Tibial artery (tissue), 4 donors: ENCODE data around the gene GPR35.
A peak's percentile ranks its signal among the peaks of the same experiment; 100 is the strongest.
"Not testable (repeated sequence)": the region's sequence is repeated elsewhere in the genome, so short reads cannot be mapped to it uniquely, and the experiment has no call there.

Experiments used
- DNase-seq, 2 donors: peaks; one replicate each; pipeline ENCODE4 v3.0.0-alpha.2; 2019
- H3K27ac ChIP-seq, 2 donors: fragments of 200-600 bp; sonication (generic) in 1 of 2; 1 replicate in 1 of 2; 2 replicates in 1 of 2; pipeline ENCODE4 v1.5.1; 2018 to 2019; ENCODE audit warnings: mild to moderate bottlenecking in 1 of 2
- H3K27me3 ChIP-seq, 2 donors: fragments of 200-600 bp; sonication (generic) in 1 of 2; one replicate each; pipeline versions ENCODE4 v1.5.1 to v1.6.0; 2016 to 2019
- H3K36me3 ChIP-seq, 3 donors: fragments of 200-600 bp; sonication (generic) in 2 of 3; one replicate each; pipeline ENCODE4 v1.5.1; 2016 to 2019; ENCODE audit warnings: mild to moderate bottlenecking in 2 of 3
- H3K4me1 ChIP-seq, 4 donors: fragments of 200-600 bp; sonication (generic) in 2 of 4; 1 replicate in 3 of 4; 2 replicates in 1 of 4; pipeline ENCODE4 v1.5.1; 2016 to 2019
- H3K4me3 ChIP-seq, 2 donors: fragments of 200-600 bp; sonication (generic) in 1 of 2; 1 replicate in 1 of 2; 2 replicates in 1 of 2; pipeline ENCODE4 v1.5.1; 2018 to 2019; ENCODE audit warnings: mild to moderate bottlenecking in 2 of 2
- H3K9me3 ChIP-seq, 3 donors: fragments of 200-600 bp; sonication (generic) in 1 of 3; one replicate each; pipeline ENCODE4 v1.5.1; 2016 to 2019
- intact Hi-C: fragments of 100-400 bp; cut with DNase I; formaldehyde crosslinking; loops from one replicate; pipeline ENCODE4 v1.15.0; 2023; ENCODE audit warnings: low total_unique reads
- TF ChIP-seq, protein P1 (sequence below), 2 experiments: fragments of 200-600 bp in 1 of 2; fragments of 450-650 bp in 1 of 2; IDR thresholded peaks; one replicate each; pipeline ENCODE4 v1.5.1; 2017 to 2019; ENCODE audit warnings: antibody characterized with exemption in 2 of 2, mild to moderate bottlenecking in 1 of 2, moderate library complexity in 1 of 2

GPR35 gene

DNA sequence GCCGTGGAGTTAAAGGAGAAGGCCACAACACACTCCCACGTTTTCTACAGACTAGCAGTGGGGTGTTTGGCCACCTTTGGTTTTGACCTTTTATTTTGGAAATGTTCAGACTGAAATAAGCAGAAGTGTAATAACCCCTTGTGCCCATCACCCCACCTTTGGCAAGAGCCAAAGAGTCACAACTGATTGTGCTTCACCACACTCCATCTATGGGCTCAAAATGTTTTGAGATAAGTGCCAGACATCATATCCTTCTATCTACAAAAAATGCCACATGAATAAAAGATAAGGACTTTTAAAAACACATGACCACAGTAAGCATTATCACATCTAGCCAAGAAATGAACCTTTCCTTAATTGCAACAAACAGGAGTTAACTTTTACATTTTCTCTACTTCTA lies 9.9 kb upstream of the GPR35 start:
- no peak for DNase-seq
- TF ChIP-seq, protein P1, sequence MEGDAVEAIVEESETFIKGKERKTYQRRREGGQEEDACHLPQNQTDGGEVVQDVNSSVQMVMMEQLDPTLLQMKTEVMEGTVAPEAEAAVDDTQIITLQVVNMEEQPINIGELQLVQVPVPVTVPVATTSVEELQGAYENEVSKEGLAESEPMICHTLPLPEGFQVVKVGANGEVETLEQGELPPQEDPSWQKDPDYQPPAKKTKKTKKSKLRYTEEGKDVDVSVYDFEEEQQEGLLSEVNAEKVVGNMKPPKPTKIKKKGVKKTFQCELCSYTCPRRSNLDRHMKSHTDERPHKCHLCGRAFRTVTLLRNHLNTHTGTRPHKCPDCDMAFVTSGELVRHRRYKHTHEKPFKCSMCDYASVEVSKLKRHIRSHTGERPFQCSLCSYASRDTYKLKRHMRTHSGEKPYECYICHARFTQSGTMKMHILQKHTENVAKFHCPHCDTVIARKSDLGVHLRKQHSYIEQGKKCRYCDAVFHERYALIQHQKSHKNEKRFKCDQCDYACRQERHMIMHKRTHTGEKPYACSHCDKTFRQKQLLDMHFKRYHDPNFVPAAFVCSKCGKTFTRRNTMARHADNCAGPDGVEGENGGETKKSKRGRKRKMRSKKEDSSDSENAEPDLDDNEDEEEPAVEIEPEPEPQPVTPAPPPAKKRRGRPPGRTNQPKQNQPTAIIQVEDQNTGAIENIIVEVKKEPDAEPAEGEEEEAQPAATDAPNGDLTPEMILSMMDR (IDR thresholded peaks at IDR 0.05), result no peak
- H3K9me3 ChIP-seq, result no peaks in the 10 kb centered on the region
- intact Hi-C loops, result no loop called here
- H3K36me3 ChIP-seq, result peaks cover 0 to 14% (median 0%) of the 10 kb centered on the region in 3 donors
- H3K4me3 ChIP-seq, result no peak overlapping the region
- H3K27ac ChIP-seq, result no peak overlapping the region
- H3K4me1 ChIP-seq, result no peaks in the 10 kb centered on the region
- H3K27me3 ChIP-seq, result no peaks in the 10 kb centered on the region

DNA sequence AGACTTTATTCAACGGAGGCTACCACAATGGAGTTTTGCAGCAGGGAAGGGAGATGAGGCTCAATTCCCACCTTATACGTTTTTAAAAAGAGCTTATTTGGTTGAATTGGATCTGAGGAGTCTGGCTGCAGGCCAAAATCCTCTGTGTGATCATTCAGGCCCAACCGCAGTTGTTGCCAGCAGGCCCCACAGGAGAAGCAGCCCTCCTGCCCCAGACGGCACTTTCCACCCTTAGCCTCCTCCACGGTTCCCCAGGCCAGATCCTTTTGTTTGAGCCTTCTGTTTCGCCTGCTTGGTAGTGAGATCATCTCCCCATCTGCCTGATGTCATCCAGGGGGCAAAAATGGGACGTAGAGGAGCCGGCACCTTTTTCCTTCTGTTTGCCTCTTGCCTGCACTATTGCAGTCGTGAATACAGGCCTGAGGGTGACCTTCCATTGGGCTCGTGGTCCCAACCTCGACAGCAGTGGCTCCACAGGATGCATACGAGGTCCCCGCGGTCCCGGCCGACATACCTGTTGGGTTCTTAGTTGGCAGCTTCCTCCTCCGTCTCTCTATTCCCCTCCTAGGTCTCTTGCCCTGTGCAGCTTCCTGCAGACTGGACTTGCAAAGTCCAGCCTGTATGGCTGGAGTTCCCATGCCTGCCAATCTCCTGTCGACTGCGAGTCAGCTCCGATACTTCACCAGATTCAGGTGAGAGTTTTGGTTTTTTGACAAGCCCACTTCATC lies 9.3 kb upstream of the GPR35 start:
- Histone ChIP-seq H3K4me1 (no peaks in the 10 kb centered on the region), H3K27ac (no peak overlapping the region), H3K4me3 (no peak overlapping the region), H3K36me3 (peaks cover 0 to 14% (median 0%) of the 10 kb centered on the region in 3 donors), H3K9me3 (no peaks in the 10 kb centered on the region), H3K27me3 (no peaks in the 10 kb centered on the region)
- TF ChIP-seq, protein P1 (IDR thresholded peaks at IDR 0.05), result no peak
- DNase-seq, result no peak
- intact Hi-C loops, result no loop called here

DNA sequence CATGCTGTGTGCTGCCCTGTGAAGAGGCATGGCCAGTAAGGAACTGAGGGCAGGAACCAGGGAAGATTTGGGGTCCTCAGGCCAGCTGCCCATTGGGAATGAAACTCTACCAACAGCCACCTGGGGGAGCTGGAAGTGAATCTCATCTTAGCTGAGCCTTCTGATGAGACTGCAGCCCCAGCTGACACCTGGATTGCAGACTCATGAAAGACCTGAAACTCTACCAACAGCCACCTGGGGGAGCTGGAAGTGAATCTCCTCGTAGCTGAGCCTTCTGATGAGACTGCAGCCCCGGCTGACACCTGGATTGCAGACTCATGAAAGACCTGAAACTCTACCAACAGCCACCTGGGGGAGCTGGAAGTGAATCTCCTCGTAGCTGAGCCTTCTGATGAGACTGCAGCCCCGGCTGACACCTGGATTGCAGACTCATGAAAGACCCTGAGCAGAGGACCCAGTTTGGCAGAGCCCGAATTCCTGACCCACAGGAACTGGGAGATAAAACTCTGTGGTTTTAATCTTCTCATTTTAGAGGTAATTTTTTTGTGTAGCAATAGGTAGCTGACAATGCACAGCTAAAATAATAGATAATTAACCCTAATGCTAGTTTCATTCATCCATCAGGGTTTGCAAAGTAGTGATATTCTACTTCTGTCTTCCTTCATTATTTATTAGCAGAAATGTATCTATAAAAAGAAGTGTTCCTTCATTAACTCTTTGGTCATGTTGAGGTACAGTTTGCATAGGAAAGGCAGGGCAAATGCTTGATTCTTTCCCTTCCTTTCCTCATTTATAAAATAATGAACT lies 8.2 kb upstream of the GPR35 start:
- H3K27ac ChIP-seq, H3K4me3 ChIP-seq, DNase-seq, intact Hi-C loops, H3K27me3 ChIP-seq, H3K4me1 ChIP-seq, H3K9me3 ChIP-seq: not testable (repeated sequence)
- peaks cover 0 to 14% (median 0%) of the 10 kb centered on the region in 3 donors for H3K36me3 ChIP-seq

DNA sequence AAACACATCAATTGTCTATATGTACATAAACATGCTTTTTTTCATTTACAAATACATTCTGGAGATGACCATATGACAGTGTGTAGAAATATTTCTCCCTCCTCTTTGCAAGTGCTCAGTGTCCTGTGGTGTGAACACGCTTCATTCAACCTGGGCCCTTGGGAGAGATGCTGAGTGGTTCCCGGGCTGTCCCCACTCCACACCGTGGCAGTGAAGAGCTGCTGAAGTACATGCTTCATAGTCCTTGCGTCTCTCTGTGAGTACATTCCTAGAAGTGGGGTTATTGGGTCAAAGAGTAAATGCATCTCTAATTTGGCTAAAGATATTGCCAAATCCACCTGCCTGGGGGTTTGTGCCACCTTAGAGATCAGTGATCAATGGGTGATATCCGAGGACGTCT lies 6.5 kb upstream of the GPR35 start:
- intact Hi-C loops, result no loop called here
- Histone ChIP-seq H3K4me1 (no peaks in the 10 kb centered on the region), H3K36me3 (peaks cover 0 to 16% (median 0%) of the 10 kb centered on the region in 3 donors), H3K4me3 (no peak overlapping the region), H3K27ac (no peak overlapping the region), H3K9me3 (no peaks in the 10 kb centered on the region), H3K27me3 (no peaks in the 10 kb centered on the region)
- no peak for DNase-seq
- TF ChIP-seq, protein P1 (IDR thresholded peaks at IDR 0.05), result no peak

DNA sequence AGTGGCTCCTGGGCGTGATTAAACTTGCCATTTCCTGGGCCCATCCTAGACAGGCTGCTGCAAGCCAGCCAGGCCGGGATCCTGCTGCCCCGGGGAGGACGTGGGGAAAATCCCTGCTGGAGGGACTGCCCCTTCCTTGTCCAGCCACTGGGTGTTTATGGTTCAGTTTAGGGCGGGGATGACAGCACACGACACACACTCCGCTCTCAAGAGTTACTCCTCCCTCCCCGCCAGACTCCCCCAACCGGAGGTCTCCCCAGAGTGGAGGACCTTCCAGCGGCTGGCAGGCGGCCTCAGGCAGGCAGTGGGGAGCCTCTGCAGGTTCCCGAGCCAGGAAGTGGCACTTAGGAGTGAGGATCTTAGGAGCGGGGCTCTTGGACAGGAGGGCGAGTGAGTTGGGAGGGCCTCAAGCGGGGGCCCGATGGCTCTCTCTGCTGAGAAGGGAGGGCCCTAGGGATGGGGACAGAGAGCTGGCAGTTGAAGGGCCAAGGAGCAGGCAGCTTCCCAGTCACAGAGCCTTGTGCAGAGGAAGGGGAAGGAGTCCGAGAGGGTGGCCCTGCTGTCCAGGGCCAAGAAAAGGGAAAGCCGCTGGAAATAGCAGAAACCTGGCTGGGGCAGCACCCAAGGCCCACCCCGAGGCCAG lies 5.7 kb upstream of the GPR35 start:
- intact Hi-C loops, result no loop called here

More for the DNA sequence above, 5.7 kb upstream of the GPR35 start:
- H3K36me3 ChIP-seq, result peaks cover 0 to 16% (median 0%) of the 10 kb centered on the region in 3 donors
- no peak overlapping the region for H3K4me3 ChIP-seq
- H3K4me1 ChIP-seq, result no peaks in the 10 kb centered on the region
- H3K27me3 ChIP-seq, result no peaks in the 10 kb centered on the region
- no peaks in the 10 kb centered on the region for H3K9me3 ChIP-seq
- peak in 1 of 2 donors; percentile 7 for DNase-seq
- TF ChIP-seq, protein P1 (IDR thresholded peaks at IDR 0.05), result no peak
- H3K27ac ChIP-seq, result no peak overlapping the region
